A673 (cell line): ENCODE results near the gene EVA1A. TPM values are rescaled to one million over a fixed set of nuclear protein-coding genes. Genes with fewer than 3 reads are reported as not detected.

ENCODE experiments used
- BruUV-seq: library from RNA; stranded (reverse); fragments of 400-500 nt; replicated peaks from 2 replicates; lab custom pipeline; 2021; lab: Mats Ljungman, UMichigan
- CTCF ChIA-PET: fragments of 300-600 bp; sonication (Branson Sonifier 250); formaldehyde crosslinking; loops from one replicate; lab custom pipeline; 2022; ENCODE audit warnings: antibody characterized with exemption; lab: Charles Lee
- POLR2A ChIA-PET: fragments of 300-600 bp; sonication (Branson Sonifier 250); formaldehyde crosslinking; loops from one replicate; lab custom pipeline; 2022; ENCODE audit warnings: antibody characterized with exemption; ENCODE audit not compliant: low non-redundant PET; lab: Charles Lee
- DNase-seq: peaks from one replicate; pipeline ENCODE4 v3.0.0-alpha.2; 2015; ENCODE audit warnings: low spot score
- H3K27ac ChIP-seq: fragments of 200-600 bp; sonication (generic); 2 replicates; pipeline ENCODE4 v1.5.1; 2016; ENCODE audit warnings: mixed run types, low read depth, mild to moderate bottlenecking, mixed read lengths, antibody characterized with exemption, low read length; ENCODE audit not compliant: poor library complexity, severe bottlenecking
- H3K27me3 ChIP-seq: fragments of 200-600 bp; sonication (generic); replicated peaks from 2 replicates; pipeline ENCODE4 v1.6.1; 2017; ENCODE audit warnings: mixed run types, low read depth, mild to moderate bottlenecking, mixed read lengths, antibody characterized with exemption, low read length; ENCODE audit not compliant: insufficient read depth, poor library complexity
- H3K36me3 ChIP-seq: fragments of 200-600 bp; sonication (generic); 2 replicates; pipeline ENCODE4 v1.6.1; 2016; ENCODE audit warnings: mixed run types, mild to moderate bottlenecking, mixed read lengths, antibody characterized with exemption, low read length; ENCODE audit not compliant: insufficient read depth, poor library complexity, severe bottlenecking
- H3K4me1 ChIP-seq: fragments of 200-600 bp; sonication (generic); 2 replicates; pipeline ENCODE4 v1.6.1; 2017; ENCODE audit warnings: mixed run types, mild to moderate bottlenecking, mixed read lengths, antibody characterized with exemption, low read length; ENCODE audit not compliant: insufficient read depth, poor library complexity, severe bottlenecking
- H3K4me3 ChIP-seq: fragments of 200-600 bp; sonication (generic); 2 replicates; pipeline ENCODE4 v1.5.1; 2016; ENCODE audit warnings: low read depth, mixed run types, mild to moderate bottlenecking, mixed read lengths, low read length; ENCODE audit not compliant: poor library complexity, severe bottlenecking
- H3K9me3 ChIP-seq: fragments of 200-600 bp; sonication (generic); 2 replicates; pipeline ENCODE4 v1.6.1; 2016; ENCODE audit warnings: mixed run types, low read depth, mild to moderate bottlenecking, mixed read lengths, antibody characterized with exemption, low read length; ENCODE audit not compliant: poor library complexity, severe bottlenecking
- CTCF ChIP-seq: fragments of 300-800, 200-600 bp; sonication (generic); conservative IDR thresholded peaks from 2 replicates; pipeline ENCODE4 v1.5.1; 2017; ENCODE audit warnings: low read depth, mild to moderate bottlenecking, antibody characterized with exemption, low read length, moderate library complexity, mixed read lengths
- EZH2 ChIP-seq: fragments of 200-600 bp; sonication (generic); IDR thresholded peaks from 2 replicates; pipeline ENCODE4 v1.6.1; 2017; ENCODE audit warnings: borderline replicate concordance, low read depth, mild to moderate bottlenecking, mixed read lengths, antibody characterized with exemption, low read length; ENCODE audit not compliant: poor library complexity, severe bottlenecking
- intact Hi-C: fragments of 100-400 bp; cut with micrococcal nuclease; formaldehyde crosslinking; loops from one replicate; pipeline ENCODE4 v1.10.0; 2022; ENCODE audit not compliant: unreplicated experiment
- total RNA-seq: library from RNA; stranded (reverse); gene quantifications from 2 replicates; pipeline ENCODE4 v1.2.3, GENCODE V29; 2021

Gene EVA1A
- total RNA-seq, 1 experiment from 2014 or later: 4.3 TPM

- intact Hi-C loops: no loop called here
- no peaks in the 10 kb centered on the region for H3K36me3 ChIP-seq
- DNase-seq: no peak
- no peaks in the 10 kb centered on the region for H3K9me3 ChIP-seq
- ChIA-PET CTCF (no interaction called here), POLR2A (no interaction called here)
- TF ChIP-seq EZH2 (no peak), CTCF (no peak)
- BruUV-seq: no TSS peak
- no peaks in the 10 kb centered on the region for H3K27me3 ChIP-seq
- peaks cover 2% of the 10 kb centered on the region for H3K4me1 ChIP-seq
- no peak overlapping the region for H3K4me3 ChIP-seq
- no peak overlapping the region for H3K27ac ChIP-seq
Observed at GRCh38 chr2:75495862-75496261, 64.9 kb downstream of the EVA1A start.

- no peaks in the 10 kb centered on the region for H3K36me3 ChIP-seq
- CTCF ChIA-PET: no interaction called here
Observed at GRCh38 chr2:75494137-75494769, 66.5 kb downstream of the EVA1A start.

GRCh38 chr2:75493230-75493629, 67.5 kb downstream of the EVA1A start:
- no TSS peak for BruUV-seq
- no peak overlapping the region for H3K4me3 ChIP-seq
- no peaks in the 10 kb centered on the region for H3K27me3 ChIP-seq
- no peak for DNase-seq
- CTCF ChIA-PET: no interaction called here
- intact Hi-C loops: no loop called here
- POLR2A ChIA-PET: no interaction called here
- H3K4me1 ChIP-seq: no peaks in the 10 kb centered on the region
- no peaks in the 10 kb centered on the region for H3K36me3 ChIP-seq
- no peak for TF ChIP-seq EZH2
- no peak for TF ChIP-seq CTCF
- no peak overlapping the region for H3K27ac ChIP-seq
- no peaks in the 10 kb centered on the region for H3K9me3 ChIP-seq

More at GRCh38 chr2:75494137-75494769, 66.5 kb downstream of the EVA1A start:
- no peak for DNase-seq
- no peak overlapping the region for H3K27ac ChIP-seq
- no peak overlapping the region for H3K4me3 ChIP-seq
- POLR2A ChIA-PET: no interaction called here
- intact Hi-C loops: no loop called here
- H3K9me3 ChIP-seq: no peaks in the 10 kb centered on the region
- TF ChIP-seq EZH2: no peak
- BruUV-seq: no TSS peak
- H3K4me1 ChIP-seq: no peaks in the 10 kb centered on the region
- no peaks in the 10 kb centered on the region for H3K27me3 ChIP-seq
